ENCODE data around the gene BTBD9. TPM values are rescaled to one million over a fixed set of nuclear protein-coding genes. Genes with fewer than 3 reads are reported as not detected.

BTBD9 gene
- total and polyA plus RNA-seq, 9 of the 15 experiments (the other 6 are each of a cell fraction or from before 2014, with no cell fraction given), result 0.08 to 1.6 (median 0.58) TPM

DNA sequence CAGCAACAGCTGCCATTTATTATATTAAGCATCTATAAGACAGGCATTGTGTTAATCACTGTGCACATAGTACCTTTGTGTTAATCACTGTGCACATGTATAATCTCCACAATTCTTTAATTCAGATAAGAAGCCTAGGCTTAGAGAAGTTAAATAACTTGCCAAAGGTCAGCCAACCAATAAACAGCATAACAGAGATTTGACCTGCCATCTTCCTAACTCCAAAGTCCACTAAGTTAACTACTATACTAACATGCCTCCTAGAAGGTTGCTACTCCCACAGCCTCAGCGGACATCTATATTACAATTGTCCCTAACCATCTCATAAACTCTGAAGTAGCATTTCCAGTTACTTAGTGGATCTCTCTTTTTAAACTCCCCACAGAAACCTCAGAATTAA, 3.7 kb downstream of the BTBD9 start:
- no TSS peak for BruUV-seq (replicated peaks)
- CTCF ChIA-PET (ENCODE audit: low intra/inter-chr PET ratio), result no interaction called here
- H3K9me1 ChIP-seq (ENCODE audit: control insufficient read depth, insufficient read depth, low read length), result no peaks in the 10 kb centered on the region
- no peak for DNase-seq (ENCODE audit: extremely low read depth in 1 of 4, low spot score in 3 of 4)
- no peak for FAIRE-seq
- H3K4me3 ChIP-seq, result no peak overlapping the region
- no peak overlapping the region for H3K4me2 ChIP-seq (ENCODE audit: insufficient read depth, low read length)
- intact Hi-C loops (cut with micrococcal nuclease) (no loop called here), in situ Hi-C loops (cut with MboI) (no loop called here)
- ATAC-seq, result no peak
- H3K36me3 ChIP-seq (ENCODE audit: control insufficient read depth, insufficient read depth, low read length), result no peaks in the 10 kb centered on the region
- peaks cover 8 to 12% of the 10 kb centered on the region in 2 experiments; a peak in 3 of 5 replicates for H3K4me1 ChIP-seq (replicated peaks in 1 of 2; ENCODE audit: control insufficient read depth in 2 of 2, insufficient read depth in 2 of 2, low read length in 2 of 2)
- no peak overlapping the region for H3K9ac ChIP-seq (ENCODE audit: insufficient read depth in 1 of 2, low read depth in 2 of 2, low read length in 2 of 2)
- POLR2A ChIA-PET, result no interaction called here
- no peaks in the 10 kb centered on the region for H3K9me3 ChIP-seq (replicated peaks; ENCODE audit: control insufficient read depth, insufficient read depth, low read depth, low read length)
- no peak overlapping the region for H2AFZ ChIP-seq (ENCODE audit: low read depth, low read length)
- 0% methylated on average over 1 of the region's 1 CpG for WGBS (ENCODE audit: insufficient coverage, low coverage, missing lambda C conversion rate)
- no peak overlapping the region for H3K27ac ChIP-seq (ENCODE audit: extremely low read depth, low read depth, low read length)
- no peaks in the 10 kb centered on the region for H3K79me2 ChIP-seq (ENCODE audit: control insufficient read depth, insufficient read depth, low read length)
- H3K27me3 ChIP-seq (ENCODE audit: control insufficient read depth in 2 of 2, insufficient read depth in 2 of 2, low read length in 2 of 2), result peaks cover 11 to 18% of the 10 kb centered on the region in 2 experiments; a peak in 3 of 5 replicates
- H4K20me1 ChIP-seq (replicated peaks; ENCODE audit: control insufficient read depth, insufficient read depth, low read length), result no peaks in the 10 kb centered on the region
- TF ChIP-seq ZNF717 (CRISPR knock-in tag; IDR thresholded peaks at IDR 0.05), result no peak
- TF ChIP-seq ZNF445 (CRISPR knock-in tag; IDR thresholded peaks at IDR 0.05; ENCODE audit: low read depth), result no peak
- TF ChIP-seq, protein P1, sequence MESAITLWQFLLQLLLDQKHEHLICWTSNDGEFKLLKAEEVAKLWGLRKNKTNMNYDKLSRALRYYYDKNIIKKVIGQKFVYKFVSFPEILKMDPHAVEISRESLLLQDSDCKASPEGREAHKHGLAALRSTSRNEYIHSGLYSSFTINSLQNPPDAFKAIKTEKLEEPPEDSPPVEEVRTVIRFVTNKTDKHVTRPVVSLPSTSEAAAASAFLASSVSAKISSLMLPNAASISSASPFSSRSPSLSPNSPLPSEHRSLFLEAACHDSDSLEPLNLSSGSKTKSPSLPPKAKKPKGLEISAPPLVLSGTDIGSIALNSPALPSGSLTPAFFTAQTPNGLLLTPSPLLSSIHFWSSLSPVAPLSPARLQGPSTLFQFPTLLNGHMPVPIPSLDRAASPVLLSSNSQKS (CRISPR knock-in tag; IDR thresholded peaks at IDR 0.05), result no peak
- no peak for TF ChIP-seq ZMIZ1 (IDR thresholded peaks at IDR 0.05; ENCODE audit: low read depth in 2 of 2, low read length in 2 of 2)
- no peak for TF ChIP-seq RBM39 (optimal IDR thresholded peaks at IDR 0.05; ENCODE audit: low read depth, low read length)
- TF ChIP-seq, protein P2, sequence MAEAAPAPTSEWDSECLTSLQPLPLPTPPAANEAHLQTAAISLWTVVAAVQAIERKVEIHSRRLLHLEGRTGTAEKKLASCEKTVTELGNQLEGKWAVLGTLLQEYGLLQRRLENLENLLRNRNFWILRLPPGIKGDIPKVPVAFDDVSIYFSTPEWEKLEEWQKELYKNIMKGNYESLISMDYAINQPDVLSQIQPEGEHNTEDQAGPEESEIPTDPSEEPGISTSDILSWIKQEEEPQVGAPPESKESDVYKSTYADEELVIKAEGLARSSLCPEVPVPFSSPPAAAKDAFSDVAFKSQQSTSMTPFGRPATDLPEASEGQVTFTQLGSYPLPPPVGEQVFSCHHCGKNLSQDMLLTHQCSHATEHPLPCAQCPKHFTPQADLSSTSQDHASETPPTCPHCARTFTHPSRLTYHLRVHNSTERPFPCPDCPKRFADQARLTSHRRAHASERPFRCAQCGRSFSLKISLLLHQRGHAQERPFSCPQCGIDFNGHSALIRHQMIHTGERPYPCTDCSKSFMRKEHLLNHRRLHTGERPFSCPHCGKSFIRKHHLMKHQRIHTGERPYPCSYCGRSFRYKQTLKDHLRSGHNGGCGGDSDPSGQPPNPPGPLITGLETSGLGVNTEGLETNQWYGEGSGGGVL (CRISPR knock-in tag; IDR thresholded peaks at IDR 0.05), result no peak
- TF ChIP-seq SMARCA4 (IDR thresholded peaks at IDR 0.05), result no peak
- TF ChIP-seq BACH1 (tag; IDR thresholded peaks at IDR 0.05), result no peak
- TF ChIP-seq ZNF408 (CRISPR knock-in tag; IDR thresholded peaks at IDR 0.05; ENCODE audit: low read depth), result no peak
- TF ChIP-seq HOXB6 (CRISPR knock-in tag; IDR thresholded peaks at IDR 0.05; ENCODE audit: borderline replicate concordance), result no peak
- TF ChIP-seq TFAM (CRISPR knock-in tag; conservative IDR thresholded peaks at IDR 0.05), result no peak
- TF ChIP-seq DACH1 (IDR thresholded peaks at IDR 0.05; ENCODE audit: partially characterized antibody), result no peak
- TF ChIP-seq RBBP5 (IDR thresholded peaks at IDR 0.05; ENCODE audit: borderline replicate concordance, insufficient read depth, low read length, poor library complexity, severe bottlenecking), result no peak
- TF ChIP-seq HNRNPH1 (optimal IDR thresholded peaks at IDR 0.05; ENCODE audit: low read depth, low read length), result no peak
- TF ChIP-seq RBM15 (IDR thresholded peaks at IDR 0.05; ENCODE audit: insufficient read depth, low read length), result no peak
- no peak for TF ChIP-seq FIP1L1 (IDR thresholded peaks at IDR 0.05; ENCODE audit: low read depth, low read length, poor library complexity, severe bottlenecking)
- no peak for TF ChIP-seq NFE2 (IDR thresholded peaks at IDR 0.05; ENCODE audit: low read depth)
- TF ChIP-seq SPI1 (IDR thresholded peaks at IDR 0.05; ENCODE audit: borderline replicate concordance, low read depth, low read length), result no peak
